ENCODE measurements around the gene RTN3. TPM values are rescaled to one million over a fixed set of nuclear protein-coding genes. Genes with fewer than 3 reads are reported as not detected.

The RTN3 gene
- total RNA-seq, 1 experiment from 2014 or later: 173 TPM

DNA sequence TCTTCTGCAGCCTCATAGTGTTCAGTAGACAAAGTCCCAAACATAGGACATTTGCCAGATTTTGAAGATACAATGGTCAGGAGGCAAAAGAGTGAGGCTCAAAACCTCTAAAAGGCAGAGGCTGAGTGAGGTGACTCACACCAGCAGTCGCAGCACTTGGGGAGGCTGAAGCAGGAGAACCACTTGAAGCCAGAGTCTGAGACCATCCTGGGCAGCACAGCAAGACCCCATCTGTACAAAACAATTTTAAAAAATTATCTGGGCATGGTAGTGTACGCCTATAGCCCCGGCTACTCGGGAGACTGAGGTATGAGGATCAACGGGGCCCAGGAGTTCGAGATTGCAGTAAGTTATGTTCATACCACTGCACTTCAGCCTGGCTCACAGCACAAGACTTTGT is 101.4 kb downstream of the RTN3 start:
- no peaks in the 10 kb centered on the region; the same call in 1 of the 2 replicates for H3K4me1 ChIP-seq (ENCODE audit: insufficient read depth, low read length)
- H4K20me1 ChIP-seq (ENCODE audit: control insufficient read depth, insufficient read depth, insufficient read length): no peaks in the 10 kb centered on the region
- no peak overlapping the region for H3K56ac ChIP-seq (ENCODE audit: insufficient read length, low read depth, low read length)
- H3T11ph ChIP-seq (ENCODE audit: low read length): no peak overlapping the region
- no peak overlapping the region for H4K5ac ChIP-seq (ENCODE audit: insufficient read length, low read depth, low read length)
- no peak overlapping the region for H2BK12ac ChIP-seq (ENCODE audit: insufficient read length, low read depth, low read length)
- Mint-ChIP-seq H3K4me3 (no peak overlapping the region), H3K27me3 (ENCODE audit: low read depth) (peaks cover 4% of the 10 kb centered on the region), H3K4me1 (no peaks in the 10 kb centered on the region; a peak in 2 of 4 replicates), H3K9me3 (no peaks in the 10 kb centered on the region), H3K27ac (no peak overlapping the region), H3K36me3 (ENCODE audit: insufficient read depth in 1 of 3, low read depth in 3 of 3) (no peaks in the 10 kb centered on the region)
- no peak overlapping the region for H4K8ac ChIP-seq (replicated peaks; ENCODE audit: insufficient read length, low read depth, low read length)
- H3K14ac ChIP-seq (ENCODE audit: insufficient read depth, low read length): no peak overlapping the region
- H3K23me2 ChIP-seq (ENCODE audit: insufficient read length, low read depth, low read length, poor library complexity, severe bottlenecking): no peaks in the 10 kb centered on the region
- no peak overlapping the region for H2BK15ac ChIP-seq (ENCODE audit: low read depth, low read length)
- H2AFZ ChIP-seq (ENCODE audit: low read length): no peak overlapping the region
- H2BK5ac ChIP-seq (ENCODE audit: insufficient read length, low read length): no peak overlapping the region
- H3K4me2 ChIP-seq (ENCODE audit: insufficient read depth, insufficient read length, low read length): no peak overlapping the region
- TF ChIP-seq, protein P1, sequence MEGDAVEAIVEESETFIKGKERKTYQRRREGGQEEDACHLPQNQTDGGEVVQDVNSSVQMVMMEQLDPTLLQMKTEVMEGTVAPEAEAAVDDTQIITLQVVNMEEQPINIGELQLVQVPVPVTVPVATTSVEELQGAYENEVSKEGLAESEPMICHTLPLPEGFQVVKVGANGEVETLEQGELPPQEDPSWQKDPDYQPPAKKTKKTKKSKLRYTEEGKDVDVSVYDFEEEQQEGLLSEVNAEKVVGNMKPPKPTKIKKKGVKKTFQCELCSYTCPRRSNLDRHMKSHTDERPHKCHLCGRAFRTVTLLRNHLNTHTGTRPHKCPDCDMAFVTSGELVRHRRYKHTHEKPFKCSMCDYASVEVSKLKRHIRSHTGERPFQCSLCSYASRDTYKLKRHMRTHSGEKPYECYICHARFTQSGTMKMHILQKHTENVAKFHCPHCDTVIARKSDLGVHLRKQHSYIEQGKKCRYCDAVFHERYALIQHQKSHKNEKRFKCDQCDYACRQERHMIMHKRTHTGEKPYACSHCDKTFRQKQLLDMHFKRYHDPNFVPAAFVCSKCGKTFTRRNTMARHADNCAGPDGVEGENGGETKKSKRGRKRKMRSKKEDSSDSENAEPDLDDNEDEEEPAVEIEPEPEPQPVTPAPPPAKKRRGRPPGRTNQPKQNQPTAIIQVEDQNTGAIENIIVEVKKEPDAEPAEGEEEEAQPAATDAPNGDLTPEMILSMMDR (conservative IDR thresholded peaks at IDR 0.05): no peak
- H3K79me1 ChIP-seq (ENCODE audit: insufficient read depth, low read depth, low read length, poor library complexity, severe bottlenecking): no peaks in the 10 kb centered on the region
- no peak overlapping the region for H3K27ac ChIP-seq (ENCODE audit: insufficient read length, low read depth, low read length)
- no peak overlapping the region for H3K9ac ChIP-seq (ENCODE audit: extremely low read depth, insufficient read length, low read length)
- H4K91ac ChIP-seq (ENCODE audit: insufficient read length, low read depth, low read length): no peak overlapping the region
- no CpG with 5 or more reads among the region's 6 CpGs for WGBS (ENCODE audit: extremely low coverage, insufficient read length, low lambda C conversion rate)
- no peaks in the 10 kb centered on the region for H3K79me2 ChIP-seq (ENCODE audit: insufficient read depth, low read length)
- DNase-seq: no peak
- H3K4ac ChIP-seq (ENCODE audit: low read depth, low read length): no peak overlapping the region
- H3K27me3 ChIP-seq (ENCODE audit: insufficient read depth, low read length): no peaks in the 10 kb centered on the region; the same call in 1 of the 2 replicates
- no peak overlapping the region for H3K18ac ChIP-seq (ENCODE audit: insufficient read length, low read depth, low read length)
- no peak overlapping the region for H2AK5ac ChIP-seq (ENCODE audit: insufficient read length, low read length)
- no peak overlapping the region for H2BK120ac ChIP-seq (ENCODE audit: low read depth, low read length, poor library complexity, severe bottlenecking)
- H2BK20ac ChIP-seq (ENCODE audit: low read depth, low read length, poor library complexity, severe bottlenecking): no peak overlapping the region
- H3K9me3 ChIP-seq (ENCODE audit: control insufficient read depth, low read depth, low read length): no peaks in the 10 kb centered on the region
- no peak overlapping the region for H3K23ac ChIP-seq (ENCODE audit: insufficient read length, low read depth, low read length)
